AG04449 (cell line): ENCODE measurements around the gene PSKH1.

Experiments
- CTCF ChIA-PET: fragments of 350-600 bp; formaldehyde crosslinking; extraction: SDS; loops from one replicate; lab custom pipeline; 2021; ENCODE audit warnings: antibody characterized with exemption; lab: Yijun Ruan, JAX
- POLR2A ChIA-PET: fragments of 400-600, 350-600 bp; formaldehyde crosslinking; extraction: SDS; loops from one replicate; lab custom pipeline; 2020; ENCODE audit warnings: antibody characterized with exemption, inconsistent platforms; lab: Yijun Ruan, JAX
- DNase-seq: peaks from one replicate; pipeline ENCODE4 v3.0.0-alpha.2; 2010; ENCODE audit warnings: low read depth, low spot score
- H3K4me3 ChIP-seq: 2 replicates; pipeline ENCODE4 v1.5.1; 2011; ENCODE audit warnings: low read depth, mild to moderate bottlenecking, control low read depth, low read length
- CTCF ChIP-seq: IDR thresholded peaks from one replicate; pipeline ENCODE4 v1.5.1; 2011; ENCODE audit warnings: mild to moderate bottlenecking, moderate library complexity, low read length, control low read depth, inconsistent platforms; ENCODE audit not compliant: insufficient read depth; ENCODE audit errors: missing control alignments

Gene PSKH1

GRCh38 chr16:67885545-67885944 lies 7.5 kb upstream of the PSKH1 start:
- TF ChIP-seq CTCF, result no peak
- no peak overlapping the region for H3K4me3 ChIP-seq
- CTCF ChIA-PET, result interaction anchor here (1.0 to 11.9 kb wide), 7 partner anchors 12 to 213 kb away, joined by 3 to 196 read pairs (median 28); partner anchors contain the start of genes CTRL, EDC4 and PSMB10
- DNase-seq, result no peak
- POLR2A ChIA-PET, result interaction anchor here (1.0 kb wide), 1 partner anchor 50 kb away, joined by 3 read pairs; no protein-coding TSS in a partner anchor

- H3K4me3 ChIP-seq, result no peak overlapping the region
- TF ChIP-seq CTCF, result no peak
- DNase-seq, result no peak
- ChIA-PET CTCF (interaction anchor here (1.0 to 11.9 kb wide), 7 partner anchors 13 to 213 kb away, joined by 3 to 196 read pairs (median 4); partner anchors contain the start of genes CTRL, EDC4 and PSMB10), POLR2A (interaction anchor here (1.0 kb wide), 1 partner anchor 49 kb away, joined by 3 read pairs; no protein-coding TSS in a partner anchor)
These were observed 7.1 kb upstream of the PSKH1 start for GRCh38 chr16:67885976-67886375.

- TF ChIP-seq CTCF, result no peak
- no peak for DNase-seq
- no peak overlapping the region for H3K4me3 ChIP-seq
- ChIA-PET POLR2A (interaction anchor here (1.0 kb wide), 1 partner anchor 49 kb away, joined by 3 read pairs; no protein-coding TSS in a partner anchor), CTCF (interaction anchor here (1.0 to 11.9 kb wide), 7 partner anchors 13 to 214 kb away, joined by 3 to 196 read pairs (median 4); partner anchors contain the start of genes CTRL, EDC4 and PSMB10)
These were observed 6.7 kb upstream of the PSKH1 start for GRCh38 chr16:67886387-67886786.

- CTCF ChIA-PET, result interaction anchor here (1.4 to 11.9 kb wide), 3 partner anchors 26 to 73 kb away, joined by 3 to 196 read pairs (median 45); partner anchors contain the start of genes CTRL and PSMB10
These were observed 4.7 kb upstream of the PSKH1 start for GRCh38 chr16:67888331-67888730.

GRCh38 chr16:67892375-67892774 lies 679 bp upstream of the PSKH1 start:
- DNase-seq, result no peak
- ChIA-PET POLR2A (interaction anchor here (1.0 kb wide), 1 partner anchor 8 kb away, joined by 3 read pairs; no protein-coding TSS in a partner anchor), CTCF (interaction anchor here (1.0 to 4.5 kb wide), 6 partner anchors 9 to 371 kb away, joined by 3 to 47 read pairs (median 5); partner anchors contain the start of genes C16orf86, ENKD1 and NRN1L)
- no peak for TF ChIP-seq CTCF
- H3K4me3 ChIP-seq, result peak overlapping the region; percentile 46

More at GRCh38 chr16:67888331-67888730, 4.7 kb upstream of the PSKH1 start:
- H3K4me3 ChIP-seq, result no peak overlapping the region
- no peak for DNase-seq
- TF ChIP-seq CTCF, result no peak
- POLR2A ChIA-PET, result no interaction called here

- no peak for TF ChIP-seq CTCF
- ChIA-PET CTCF (interaction anchor here (1.0 to 4.5 kb wide), 6 partner anchors 9 to 373 kb away, joined by 3 to 47 read pairs (median 5); partner anchors contain the start of gene NRN1L), POLR2A (interaction anchor here (0.5 kb wide), 1 partner anchor 10 kb away, joined by 3 read pairs; no protein-coding TSS in a partner anchor)
- H3K4me3 ChIP-seq, result peak overlapping the region; percentile 91
- no peak for DNase-seq
These were observed 817 bp downstream of the PSKH1 start for GRCh38 chr16:67893743-67894399.
